WI38 (cell line): ENCODE results near the gene EIF4A2.

ENCODE experiments used
- H3K4me3 ChIP-seq: 2 replicates; pipeline ENCODE4 v1.5.1; 2011; ENCODE audit warnings: low read depth, mild to moderate bottlenecking, control low read depth, low read length
- TF ChIP-seq, protein P1 (sequence below): IDR thresholded peaks from 2 replicates; pipeline ENCODE4 v1.5.1; 2012; ENCODE audit warnings: low read depth, mild to moderate bottlenecking, control low read depth, low read length

The EIF4A2 gene

DNA sequence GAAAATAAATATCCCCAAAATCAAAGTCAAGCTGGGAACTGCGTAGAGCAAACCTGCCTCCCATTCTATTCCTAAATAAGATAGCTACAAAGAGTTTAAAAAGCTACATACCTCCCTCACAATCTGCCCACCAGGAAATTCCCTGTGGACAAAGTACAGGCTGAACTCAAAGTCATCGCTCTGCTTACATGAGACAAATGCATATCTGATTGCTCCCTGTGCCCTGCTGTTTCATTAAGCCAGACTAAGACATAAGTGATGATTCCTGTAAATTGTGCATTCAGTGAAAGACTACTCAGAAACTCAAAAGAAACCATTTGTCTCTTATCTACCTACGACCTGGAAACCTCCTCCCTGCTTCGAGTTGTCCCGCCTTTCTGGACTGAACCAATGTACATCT, 28.5 kb upstream of the EIF4A2 start:
- TF ChIP-seq, protein P1, sequence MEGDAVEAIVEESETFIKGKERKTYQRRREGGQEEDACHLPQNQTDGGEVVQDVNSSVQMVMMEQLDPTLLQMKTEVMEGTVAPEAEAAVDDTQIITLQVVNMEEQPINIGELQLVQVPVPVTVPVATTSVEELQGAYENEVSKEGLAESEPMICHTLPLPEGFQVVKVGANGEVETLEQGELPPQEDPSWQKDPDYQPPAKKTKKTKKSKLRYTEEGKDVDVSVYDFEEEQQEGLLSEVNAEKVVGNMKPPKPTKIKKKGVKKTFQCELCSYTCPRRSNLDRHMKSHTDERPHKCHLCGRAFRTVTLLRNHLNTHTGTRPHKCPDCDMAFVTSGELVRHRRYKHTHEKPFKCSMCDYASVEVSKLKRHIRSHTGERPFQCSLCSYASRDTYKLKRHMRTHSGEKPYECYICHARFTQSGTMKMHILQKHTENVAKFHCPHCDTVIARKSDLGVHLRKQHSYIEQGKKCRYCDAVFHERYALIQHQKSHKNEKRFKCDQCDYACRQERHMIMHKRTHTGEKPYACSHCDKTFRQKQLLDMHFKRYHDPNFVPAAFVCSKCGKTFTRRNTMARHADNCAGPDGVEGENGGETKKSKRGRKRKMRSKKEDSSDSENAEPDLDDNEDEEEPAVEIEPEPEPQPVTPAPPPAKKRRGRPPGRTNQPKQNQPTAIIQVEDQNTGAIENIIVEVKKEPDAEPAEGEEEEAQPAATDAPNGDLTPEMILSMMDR, result no peak
- H3K4me3 ChIP-seq, result no peak overlapping the region

DNA sequence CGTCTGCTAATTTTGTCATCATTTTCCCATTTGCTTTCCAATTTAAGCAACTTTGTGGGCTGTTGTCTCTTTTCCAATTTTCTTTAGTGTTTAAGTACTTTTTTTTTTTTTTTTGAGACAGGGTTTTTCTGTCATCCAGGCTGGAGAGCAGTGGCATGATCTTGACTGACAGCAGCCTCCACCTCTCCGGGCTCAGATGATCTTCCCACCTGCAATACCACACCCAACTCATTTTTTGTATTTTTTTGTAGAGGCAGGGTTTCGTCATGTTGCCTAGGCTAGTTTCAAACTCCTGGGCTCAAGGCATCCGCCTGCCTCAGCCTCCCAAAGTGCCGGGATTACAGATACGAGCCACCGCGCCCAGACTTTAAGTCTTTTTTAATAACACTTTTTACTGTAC, 26.2 kb upstream of the EIF4A2 start:
- TF ChIP-seq, protein P1, result no peak

DNA sequence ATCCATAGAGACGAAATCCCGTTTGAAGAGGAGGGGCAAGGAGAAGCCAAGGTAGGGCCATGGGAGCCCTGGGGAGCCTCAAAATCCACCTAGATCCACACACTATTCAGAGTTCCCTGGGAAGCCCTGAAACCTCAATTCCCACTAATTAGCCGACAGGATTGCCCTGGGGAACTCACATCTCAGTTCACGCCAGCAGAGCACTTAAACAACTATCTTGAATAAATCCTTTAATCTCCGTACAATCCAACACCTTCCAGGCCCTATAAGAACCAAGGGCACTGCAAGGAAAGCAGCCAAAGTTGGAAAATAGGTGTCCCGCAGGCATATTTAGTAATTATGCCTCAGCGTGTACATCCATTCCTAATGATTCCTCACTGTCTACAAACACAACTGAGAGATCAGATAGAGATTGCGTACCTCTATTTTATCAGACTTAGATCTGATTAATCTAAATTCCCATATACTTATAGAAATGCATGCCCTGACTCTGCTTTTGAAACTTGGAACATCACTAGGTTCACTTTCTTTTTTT, 25.6 kb upstream of the EIF4A2 start:
- no peak overlapping the region for H3K4me3 ChIP-seq
- TF ChIP-seq, protein P1, result no peak

More for the DNA sequence above, 26.2 kb upstream of the EIF4A2 start:
- no peak overlapping the region for H3K4me3 ChIP-seq

DNA sequence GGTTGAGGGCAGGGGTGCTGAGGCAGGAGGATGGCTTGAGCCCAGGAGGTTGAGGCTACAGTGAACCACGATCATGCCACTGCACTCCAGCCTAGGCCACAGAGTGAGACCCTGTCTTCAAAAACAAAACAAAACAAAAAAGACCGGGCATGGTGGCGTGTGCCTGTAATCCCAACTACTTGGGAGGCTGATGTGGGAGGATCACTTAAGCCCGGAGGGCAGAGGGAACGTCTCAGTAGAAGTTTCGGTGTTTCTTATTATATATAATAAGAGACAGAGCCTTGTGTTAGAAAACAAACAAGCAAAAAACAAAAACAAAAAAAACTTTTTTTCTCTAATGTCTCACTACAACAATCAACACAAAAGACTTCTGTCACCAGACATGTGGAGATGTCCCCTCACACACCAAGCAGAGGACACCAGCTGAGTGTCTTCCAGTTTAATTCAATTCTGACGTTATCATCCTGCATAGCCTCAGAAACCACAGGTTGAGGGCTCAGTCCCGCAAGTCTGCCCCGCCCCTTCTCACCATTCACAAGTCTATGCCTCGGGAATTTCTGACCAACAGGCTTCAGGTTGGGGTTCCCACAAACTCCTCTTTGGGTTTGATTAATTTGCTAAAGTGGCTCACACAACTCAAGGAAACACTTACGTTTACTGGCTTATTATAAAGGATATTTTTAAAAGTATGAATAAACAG, 24.0 kb upstream of the EIF4A2 start:
- TF ChIP-seq, protein P1, result no peak
- H3K4me3 ChIP-seq, result no peak overlapping the region

DNA sequence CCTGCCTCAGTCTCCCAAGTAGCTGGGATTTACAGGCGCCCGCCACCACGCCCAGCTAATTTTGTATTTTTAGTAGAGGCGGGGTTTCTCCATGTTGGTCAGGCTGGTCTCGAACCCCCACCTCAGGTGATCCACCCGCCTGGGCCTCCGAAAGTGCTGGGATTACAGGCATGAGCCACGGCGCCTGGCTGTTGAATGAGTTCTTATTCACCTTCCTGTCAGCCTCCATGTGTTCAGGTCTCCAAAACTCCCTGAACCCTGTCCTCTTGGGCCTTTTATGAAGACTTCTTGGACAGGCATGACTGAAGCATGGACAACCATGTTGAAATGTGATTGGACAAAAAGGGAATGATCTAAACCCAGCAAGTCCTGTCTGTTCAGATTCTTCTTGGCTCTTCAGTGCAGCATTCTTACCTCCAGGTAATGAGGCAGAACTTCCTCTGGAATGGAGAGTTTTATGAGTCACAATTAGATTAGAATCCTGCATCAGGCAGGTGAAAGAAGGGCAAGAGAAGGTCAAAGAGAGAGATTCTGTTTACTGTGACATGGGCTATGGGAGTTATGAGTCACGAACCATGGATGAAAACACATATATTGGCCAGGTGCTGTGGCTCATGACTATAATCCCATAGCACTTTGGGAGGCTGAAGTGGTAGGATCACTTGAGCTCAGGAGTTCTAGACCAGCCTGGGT, 23.1 kb upstream of the EIF4A2 start:
- TF ChIP-seq, protein P1, result no peak

DNA sequence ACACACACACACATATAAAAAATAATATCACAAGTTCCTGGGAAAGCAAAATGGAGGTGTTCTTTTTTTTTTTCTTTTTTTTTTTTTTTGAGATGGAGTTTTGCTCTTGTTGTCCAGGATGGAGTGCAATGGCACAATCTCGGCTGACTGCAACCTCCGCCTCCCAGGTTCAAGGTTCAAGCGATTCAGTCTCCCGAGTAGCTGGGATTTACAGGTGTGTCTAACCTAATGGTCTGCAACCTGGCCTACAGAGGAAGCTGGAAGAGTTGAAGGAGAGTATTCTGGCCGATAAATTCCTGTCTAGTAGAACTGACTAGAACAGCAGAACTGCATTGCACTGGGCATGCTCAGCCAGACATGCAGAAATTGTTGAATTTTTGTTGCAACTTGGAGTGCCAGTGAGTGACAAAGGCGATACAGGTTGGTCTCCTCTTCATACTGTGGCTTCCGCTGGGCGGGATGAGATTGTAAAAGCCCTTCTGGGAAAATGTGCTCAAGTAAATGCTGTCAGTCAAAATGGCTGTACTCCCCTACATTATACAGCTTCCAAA, 22.4 kb upstream of the EIF4A2 start:
- H3K4me3 ChIP-seq, result no peak overlapping the region
- TF ChIP-seq, protein P1, result no peak

More for the DNA sequence above, 23.1 kb upstream of the EIF4A2 start:
- H3K4me3 ChIP-seq, result no peak overlapping the region

DNA sequence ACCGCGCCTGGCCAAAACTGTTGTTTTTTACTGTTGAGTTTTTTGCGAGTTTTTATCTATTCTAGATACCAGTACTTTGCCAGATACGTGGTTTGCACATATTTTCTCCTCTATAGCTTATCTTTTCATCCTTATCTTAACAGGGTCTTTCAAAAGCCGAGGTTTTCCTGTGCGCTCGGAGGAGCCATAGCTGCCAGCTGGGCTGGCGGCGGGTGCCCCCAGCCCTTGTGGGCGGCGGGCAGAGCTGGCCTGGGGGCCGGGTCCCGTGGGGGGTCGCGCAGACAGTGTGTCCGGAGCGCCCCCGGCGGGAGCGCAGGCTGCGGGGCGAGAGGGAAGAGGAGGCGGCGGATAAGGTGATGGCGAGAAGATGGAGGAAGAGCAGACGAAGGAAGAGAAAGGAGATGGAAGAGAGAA, 11.1 kb upstream of the EIF4A2 start:
- TF ChIP-seq, protein P1, result no peak
- H3K4me3 ChIP-seq, result 0 out of 2 replicates have a peak overlapping the region, but pooled peaks have one; percentile 14
